ENCODE results near the gene RTN1. TPM values are rescaled to one million over a fixed set of nuclear protein-coding genes. Genes with fewer than 3 reads are reported as not detected.

RTN1 gene
- total RNA-seq (under 1 TPM in 1 of 2 experiments, not detected in 1; 0.13 TPM), polyA plus RNA-seq (not detected)

- peaks cover 36 to 60% of the 10 kb centered on the region in 2 donors for H3K27me3 Mint-ChIP-seq
- no peaks in the 10 kb centered on the region for H3K9me3 ChIP-seq (ENCODE audit: low read length)
- no peak within 1 kb of the TSS for H3K27ac ChIP-seq (ENCODE audit: low read depth, low read length)
- peaks cover 8% of the 10 kb centered on the region for H3K27me3 ChIP-seq (ENCODE audit: insufficient read depth, low read length, poor library complexity, severe bottlenecking)
- H3K36me3 Mint-ChIP-seq: no peaks in the 10 kb centered on the region
- peak within 1 kb of the TSS in 5 of 7 donors; percentile 59 to 78 (median 70) for H3K4me3 Mint-ChIP-seq
- ChIA-PET POLR2A (no interaction called here), CTCF (interaction anchor here (1.0 kb wide), 1 partner anchor 15 kb away, joined by 3 read pairs; no protein-coding TSS in a partner anchor)
- no peaks in the 10 kb centered on the region for H3K4me1 ChIP-seq (ENCODE audit: insufficient read depth, low read length)
- H3K9me3 Mint-ChIP-seq: peaks cover 0 to 2% (median 0%) of the 10 kb centered on the region in 5 donors
- no peak for DNase-seq
- peaks cover 6 to 15% (median 9%) of the 10 kb centered on the region in 3 donors for H3K4me1 Mint-ChIP-seq
- H3K36me3 ChIP-seq (ENCODE audit: insufficient read depth, low read length): no peaks in the 10 kb centered on the region
- no peak within 1 kb of the TSS for H3K27ac Mint-ChIP-seq
- no peak within 1 kb of the TSS for H3K4me3 ChIP-seq (ENCODE audit: low read length)
Measured at GRCh38 chr14:59870277-59871165, at the start of gene RTN1. Gene RTN1 (minus strand): TSS chr14:59870776. CDS start chr14:59870630, 146 bp downstream.

- peaks cover 25 to 81% of the 10 kb centered on the region in 2 donors for H3K27me3 Mint-ChIP-seq
Measured at GRCh38 chr14:59920378-59920683, 49.8 kb upstream of the RTN1 start.

GRCh38 chr14:59919570-59920377 lies 49.2 kb upstream of the RTN1 start, which contains the start of gene LRRC9:
Gene LRRC9 (plus strand): TSS chr14:59920144.
- peaks cover 8 to 17% (median 11%) of the 10 kb centered on the region in 3 donors for H3K4me1 Mint-ChIP-seq
- CTCF ChIA-PET: interaction anchor here (1.0 kb wide), 1 partner anchor 45 kb away, joined by 3 read pairs; no protein-coding TSS in a partner anchor
- peak within 1 kb of the TSS; percentile 52 to 76 (median 72) for H3K4me3 Mint-ChIP-seq
- H3K9me3 Mint-ChIP-seq: peaks cover 0 to 7% (median 0%) of the 10 kb centered on the region in 5 donors
- Histone ChIP-seq H3K4me1 (ENCODE audit: insufficient read depth, low read length) (peaks cover 6% of the 10 kb centered on the region), H3K27ac (ENCODE audit: low read depth, low read length) (no peak within 1 kb of the TSS), H3K27me3 (ENCODE audit: insufficient read depth, low read length, poor library complexity, severe bottlenecking) (peaks cover 15% of the 10 kb centered on the region), H3K36me3 (ENCODE audit: insufficient read depth, low read length) (no peaks in the 10 kb centered on the region), H3K4me3 (ENCODE audit: low read length) (no peak within 1 kb of the TSS), H3K9me3 (ENCODE audit: low read length) (no peaks in the 10 kb centered on the region)
- H3K36me3 Mint-ChIP-seq: no peaks in the 10 kb centered on the region
- DNase-seq: peak in 3 of 5 donors; percentile 1 to 67 (median 57)
- peak within 1 kb of the TSS in 1 of 8 donors; percentile 21 for H3K27ac Mint-ChIP-seq
- POLR2A ChIA-PET: no interaction called here
- H3K27me3 Mint-ChIP-seq: peaks cover 25 to 78% of the 10 kb centered on the region in 2 donors

More at GRCh38 chr14:59920378-59920683, 49.8 kb upstream of the RTN1 start:
- Histone ChIP-seq H3K4me1 (ENCODE audit: insufficient read depth, low read length) (peaks cover 6% of the 10 kb centered on the region), H3K9me3 (ENCODE audit: low read length) (no peaks in the 10 kb centered on the region), H3K36me3 (ENCODE audit: insufficient read depth, low read length) (no peaks in the 10 kb centered on the region), H3K4me3 (ENCODE audit: low read length) (no peak overlapping the region), H3K27ac (ENCODE audit: low read depth, low read length) (no peak overlapping the region), H3K27me3 (ENCODE audit: insufficient read depth, low read length, poor library complexity, severe bottlenecking) (peaks cover 15% of the 10 kb centered on the region)
- Mint-ChIP-seq H3K4me1 (peaks cover 8 to 17% (median 11%) of the 10 kb centered on the region in 3 donors), H3K4me3 (peak overlapping the region in 4 of 7 donors; percentile 29 to 76 (median 51)), H3K36me3 (no peaks in the 10 kb centered on the region), H3K27ac (peak overlapping the region in 1 of 8 donors; percentile 21), H3K9me3 (peaks cover 0 to 3% (median 0%) of the 10 kb centered on the region in 5 donors)
- ChIA-PET POLR2A (no interaction called here), CTCF (no interaction called here)
- no peak for DNase-seq

GRCh38 chr14:59918824-59919569 lies 48.4 kb upstream of the RTN1 start:
- no peak overlapping the region for H3K4me3 ChIP-seq (ENCODE audit: low read length)
- peaks cover 15% of the 10 kb centered on the region for H3K27me3 ChIP-seq (ENCODE audit: insufficient read depth, low read length, poor library complexity, severe bottlenecking)
- H3K27ac Mint-ChIP-seq: peak overlapping the region in 1 of 8 donors; percentile 51
- CTCF ChIA-PET: interaction anchor here (1.0 kb wide), 1 partner anchor 45 kb away, joined by 3 read pairs; no protein-coding TSS in a partner anchor
- H3K4me1 Mint-ChIP-seq: peaks cover 8 to 17% (median 11%) of the 10 kb centered on the region in 3 donors
- peak in 1 of 5 donors; percentile 37 for DNase-seq
- H3K9me3 ChIP-seq (ENCODE audit: low read length): no peaks in the 10 kb centered on the region
- POLR2A ChIA-PET: no interaction called here
- peak overlapping the region; percentile 52 to 76 (median 66) for H3K4me3 Mint-ChIP-seq
- no peak overlapping the region for H3K27ac ChIP-seq (ENCODE audit: low read depth, low read length)
- H3K4me1 ChIP-seq (ENCODE audit: insufficient read depth, low read length): peaks cover 6% of the 10 kb centered on the region
- H3K36me3 ChIP-seq (ENCODE audit: insufficient read depth, low read length): no peaks in the 10 kb centered on the region
- H3K36me3 Mint-ChIP-seq: no peaks in the 10 kb centered on the region
- H3K27me3 Mint-ChIP-seq: peaks cover 25 to 74% of the 10 kb centered on the region in 2 donors
- peaks cover 0 to 10% (median 0%) of the 10 kb centered on the region in 5 donors for H3K9me3 Mint-ChIP-seq

- Mint-ChIP-seq H3K9me3 (peaks cover 0 to 10% (median 0%) of the 10 kb centered on the region in 5 donors), H3K27ac (no peak overlapping the region), H3K36me3 (no peaks in the 10 kb centered on the region), H3K27me3 (peaks cover 14 to 53% of the 10 kb centered on the region in 2 donors), H3K4me1 (no peaks in the 10 kb centered on the region), H3K4me3 (no peak overlapping the region)
- no peak overlapping the region for H3K4me3 ChIP-seq (ENCODE audit: low read length)
- H3K4me1 ChIP-seq (ENCODE audit: insufficient read depth, low read length): no peaks in the 10 kb centered on the region
- no peaks in the 10 kb centered on the region for H3K9me3 ChIP-seq (ENCODE audit: low read length)
- peaks cover 4% of the 10 kb centered on the region for H3K27me3 ChIP-seq (ENCODE audit: insufficient read depth, low read length, poor library complexity, severe bottlenecking)
- no peak for DNase-seq
- ChIA-PET CTCF (no interaction called here), POLR2A (no interaction called here)
- H3K27ac ChIP-seq (ENCODE audit: low read depth, low read length): no peak overlapping the region
- no peaks in the 10 kb centered on the region for H3K36me3 ChIP-seq (ENCODE audit: insufficient read depth, low read length)
Measured at GRCh38 chr14:59913187-59913586, 42.6 kb upstream of the RTN1 start.

GRCh38 chr14:59912443-59912842 lies 41.9 kb upstream of the RTN1 start:
- Mint-ChIP-seq H3K27ac (no peak overlapping the region), H3K4me1 (no peaks in the 10 kb centered on the region), H3K36me3 (no peaks in the 10 kb centered on the region), H3K27me3 (peaks cover 14 to 51% of the 10 kb centered on the region in 2 donors), H3K4me3 (no peak overlapping the region), H3K9me3 (peaks cover 0 to 10% (median 0%) of the 10 kb centered on the region in 5 donors)
- ChIA-PET POLR2A (no interaction called here), CTCF (no interaction called here)
- H3K4me1 ChIP-seq (ENCODE audit: insufficient read depth, low read length): no peaks in the 10 kb centered on the region
- no peaks in the 10 kb centered on the region for H3K9me3 ChIP-seq (ENCODE audit: low read length)
- DNase-seq: no peak
- H3K27me3 ChIP-seq (ENCODE audit: insufficient read depth, low read length, poor library complexity, severe bottlenecking): no peaks in the 10 kb centered on the region
- no peak overlapping the region for H3K4me3 ChIP-seq (ENCODE audit: low read length)
- H3K36me3 ChIP-seq (ENCODE audit: insufficient read depth, low read length): no peaks in the 10 kb centered on the region
- H3K27ac ChIP-seq (ENCODE audit: low read depth, low read length): no peak overlapping the region

- no peak for DNase-seq
- H3K27ac Mint-ChIP-seq: no peak overlapping the region
- H3K9me3 ChIP-seq (ENCODE audit: low read length): no peaks in the 10 kb centered on the region
- no peak overlapping the region for H3K4me3 Mint-ChIP-seq
- H3K27ac ChIP-seq (ENCODE audit: low read depth, low read length): no peak overlapping the region
- H3K27me3 Mint-ChIP-seq: peaks cover 6 to 20% of the 10 kb centered on the region in 2 donors
- H3K4me1 ChIP-seq (ENCODE audit: insufficient read depth, low read length): no peaks in the 10 kb centered on the region
- H3K27me3 ChIP-seq (ENCODE audit: insufficient read depth, low read length, poor library complexity, severe bottlenecking): no peaks in the 10 kb centered on the region
- POLR2A ChIA-PET: no interaction called here
- H3K4me1 Mint-ChIP-seq: no peaks in the 10 kb centered on the region
- H3K4me3 ChIP-seq (ENCODE audit: low read length): no peak overlapping the region
- no peaks in the 10 kb centered on the region for H3K36me3 Mint-ChIP-seq
- peaks cover 0 to 1% (median 0%) of the 10 kb centered on the region in 5 donors for H3K9me3 Mint-ChIP-seq
- CTCF ChIA-PET: interaction anchor here (0.8 kb wide), 1 partner anchor 10 kb away, joined by 3 read pairs; no protein-coding TSS in a partner anchor
- H3K36me3 ChIP-seq (ENCODE audit: insufficient read depth, low read length): no peaks in the 10 kb centered on the region
Measured at GRCh38 chr14:59905188-59905587, 34.6 kb upstream of the RTN1 start.

All from CD8-positive, alpha-beta memory T cell (primary cell).